Panc1 (cell line): ENCODE data around the gene ZFAND3. TPM values are rescaled to one million over a fixed set of nuclear protein-coding genes. Genes with fewer than 3 reads are reported as not detected.

Experiments used
- ATAC-seq: fragments of 200-7000 bp; cut with Tn5 transposase; 2 replicates; pipeline ENCODE4 v1.9.1; 2020; ENCODE audit warnings: mild to moderate bottlenecking, moderate library complexity
- BruUV-seq: library from RNA; stranded (reverse); fragments of 400-500 nt; replicated peaks from 2 replicates; lab custom pipeline; 2021; lab: Mats Ljungman, UMichigan
- CTCF ChIA-PET: fragments of 300-600 bp; sonication (Branson Sonifier 250); formaldehyde crosslinking; loops from one replicate; lab custom pipeline; 2022; ENCODE audit warnings: antibody characterized with exemption; lab: Charles Lee
- POLR2A ChIA-PET: fragments of 300-600 bp; sonication (Branson Sonifier 250); formaldehyde crosslinking; loops from one replicate; lab custom pipeline; 2022; ENCODE audit warnings: antibody characterized with exemption; lab: Charles Lee
- DNase-seq: peaks from one replicate; pipeline ENCODE4 v3.0.0-alpha.2; 2010; ENCODE audit warnings: low read depth, low spot score
- H3K27ac ChIP-seq: 2 replicates; pipeline ENCODE4 v1.5.1; 2011; ENCODE audit warnings: mild to moderate bottlenecking, low read length, inconsistent platforms
- H3K27me3 ChIP-seq: fragments of 200-500 bp; sonication (Bioruptor generic); 2 replicates; pipeline ENCODE4 v1.6.0; 2014; ENCODE audit warnings: low read length, inconsistent platforms; ENCODE audit not compliant: control insufficient read depth, insufficient read depth
- H3K36me3 ChIP-seq: fragments of 200-500 bp; sonication (Bioruptor generic); 2 replicates; pipeline ENCODE4 v1.5.1; 2014; ENCODE audit warnings: inconsistent platforms, mild to moderate bottlenecking, low read length, moderate library complexity; ENCODE audit not compliant: control insufficient read depth, insufficient read depth
- H3K4me1 ChIP-seq: 2 replicates; pipeline ENCODE4 v1.5.1; 2011; ENCODE audit warnings: inconsistent platforms, mild to moderate bottlenecking, low read length, moderate library complexity; ENCODE audit not compliant: control insufficient read depth, insufficient read depth
- H3K4me3 ChIP-seq, 2 experiments: 2 replicates each; pipeline ENCODE4 v1.5.1; 2011 to 2012; ENCODE audit warnings: low read depth in 2 of 2, low read length in 2 of 2, mild to moderate bottlenecking in 2 of 2, inconsistent platforms in 1 of 2, moderate library complexity in 1 of 2
- H3K9me3 ChIP-seq: fragments of 200-500 bp; sonication (Bioruptor generic); 2 replicates; pipeline ENCODE4 v1.5.1; 2014; ENCODE audit warnings: low read depth, mild to moderate bottlenecking, inconsistent platforms, low read length, moderate library complexity; ENCODE audit not compliant: control insufficient read depth, insufficient read depth
- POLR2AphosphoS5 ChIP-seq: IDR thresholded peaks from 2 replicates; pipeline ENCODE4 v1.6.1; 2012; ENCODE audit warnings: mild to moderate bottlenecking, low read depth, low read length, moderate library complexity
- SIN3A ChIP-seq: IDR thresholded peaks from 2 replicates; pipeline ENCODE4 v1.6.1; 2012; ENCODE audit warnings: low read depth, mild to moderate bottlenecking, low read length, moderate library complexity, borderline replicate concordance; ENCODE audit not compliant: insufficient read depth
- TCF7L2 ChIP-seq: IDR thresholded peaks from 2 replicates; pipeline ENCODE4 v1.6.1; 2011; ENCODE audit warnings: mild to moderate bottlenecking, low read depth, low read length, inconsistent platforms
- in situ Hi-C: cut with HindIII; loops from 2 replicates; pipeline ENCODE4 v1.10.0; 2016; ENCODE audit warnings: low sequenced_read_pairs, low pct_unique_long_range_greater_than_20kb
- intact Hi-C: fragments of 100-400 bp; cut with micrococcal nuclease; formaldehyde crosslinking; loops from one replicate; pipeline ENCODE4 v1.10.0; 2022; ENCODE audit not compliant: unreplicated experiment
- total RNA-seq: library from RNA; stranded (reverse); gene quantifications from one replicate; pipeline ENCODE4 v1.2.1, GENCODE V29; 2021; ENCODE audit not compliant: unreplicated experiment
- TF ChIP-seq, protein P1 (sequence below), 2 experiments: IDR thresholded peaks; 2 replicates each; pipeline ENCODE4 v1.6.1; 2011 to 2012; ENCODE audit warnings: low read depth in 2 of 2, control low read depth in 1 of 2, low read length in 1 of 2, mild to moderate bottlenecking in 1 of 2, moderate library complexity in 1 of 2; ENCODE audit not compliant: insufficient read depth in 1 of 2
- TF ChIP-seq, protein P2 (sequence below): fragments of 450-650 bp; IDR thresholded peaks from 2 replicates; pipeline ENCODE4 v1.5.1; 2017; ENCODE audit warnings: mild to moderate bottlenecking

ZFAND3 gene
- total RNA-seq, 1 experiment from 2014 or later: 95.9 TPM

DNA sequence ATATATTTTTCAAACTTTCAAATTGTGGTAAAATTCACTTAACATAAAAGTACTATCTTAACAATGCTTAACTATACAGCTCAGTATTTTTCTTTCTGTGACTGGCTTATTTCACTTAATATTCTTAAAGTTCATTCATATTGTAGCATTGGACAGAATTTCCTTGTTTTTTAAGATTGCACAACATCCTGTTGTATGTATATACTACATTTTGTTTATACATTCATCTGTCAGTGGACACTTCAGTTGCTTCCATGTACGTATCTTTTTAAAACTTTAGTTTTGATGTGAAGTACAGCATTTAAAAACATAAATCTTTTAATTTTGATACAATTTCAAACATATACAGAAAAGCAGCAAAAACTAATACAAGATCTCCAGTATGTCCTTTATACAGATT, 220.7 kb downstream of the ZFAND3 start:
- no peaks in the 10 kb centered on the region for H3K9me3 ChIP-seq
- ChIA-PET CTCF (no interaction called here), POLR2A (no interaction called here)
- in situ Hi-C loops: no loop called here
- H3K27me3 ChIP-seq: no peaks in the 10 kb centered on the region
- intact Hi-C loops: no loop called here
- H3K36me3 ChIP-seq: no peaks in the 10 kb centered on the region
- no peak for DNase-seq
- peaks cover 13% of the 10 kb centered on the region for H3K4me1 ChIP-seq
- H3K4me3 ChIP-seq: no peak overlapping the region
- BruUV-seq: no TSS peak
- no peak for ATAC-seq
- H3K27ac ChIP-seq: no peak overlapping the region
- TF ChIP-seq, protein P1, sequence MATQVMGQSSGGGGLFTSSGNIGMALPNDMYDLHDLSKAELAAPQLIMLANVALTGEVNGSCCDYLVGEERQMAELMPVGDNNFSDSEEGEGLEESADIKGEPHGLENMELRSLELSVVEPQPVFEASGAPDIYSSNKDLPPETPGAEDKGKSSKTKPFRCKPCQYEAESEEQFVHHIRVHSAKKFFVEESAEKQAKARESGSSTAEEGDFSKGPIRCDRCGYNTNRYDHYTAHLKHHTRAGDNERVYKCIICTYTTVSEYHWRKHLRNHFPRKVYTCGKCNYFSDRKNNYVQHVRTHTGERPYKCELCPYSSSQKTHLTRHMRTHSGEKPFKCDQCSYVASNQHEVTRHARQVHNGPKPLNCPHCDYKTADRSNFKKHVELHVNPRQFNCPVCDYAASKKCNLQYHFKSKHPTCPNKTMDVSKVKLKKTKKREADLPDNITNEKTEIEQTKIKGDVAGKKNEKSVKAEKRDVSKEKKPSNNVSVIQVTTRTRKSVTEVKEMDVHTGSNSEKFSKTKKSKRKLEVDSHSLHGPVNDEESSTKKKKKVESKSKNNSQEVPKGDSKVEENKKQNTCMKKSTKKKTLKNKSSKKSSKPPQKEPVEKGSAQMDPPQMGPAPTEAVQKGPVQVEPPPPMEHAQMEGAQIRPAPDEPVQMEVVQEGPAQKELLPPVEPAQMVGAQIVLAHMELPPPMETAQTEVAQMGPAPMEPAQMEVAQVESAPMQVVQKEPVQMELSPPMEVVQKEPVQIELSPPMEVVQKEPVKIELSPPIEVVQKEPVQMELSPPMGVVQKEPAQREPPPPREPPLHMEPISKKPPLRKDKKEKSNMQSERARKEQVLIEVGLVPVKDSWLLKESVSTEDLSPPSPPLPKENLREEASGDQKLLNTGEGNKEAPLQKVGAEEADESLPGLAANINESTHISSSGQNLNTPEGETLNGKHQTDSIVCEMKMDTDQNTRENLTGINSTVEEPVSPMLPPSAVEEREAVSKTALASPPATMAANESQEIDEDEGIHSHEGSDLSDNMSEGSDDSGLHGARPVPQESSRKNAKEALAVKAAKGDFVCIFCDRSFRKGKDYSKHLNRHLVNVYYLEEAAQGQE (IDR thresholded peaks at IDR 0.05; ENCODE audit: insufficient read depth in 1 of 2, low read depth in 2 of 2, low read length in 1 of 2): no peak

DNA sequence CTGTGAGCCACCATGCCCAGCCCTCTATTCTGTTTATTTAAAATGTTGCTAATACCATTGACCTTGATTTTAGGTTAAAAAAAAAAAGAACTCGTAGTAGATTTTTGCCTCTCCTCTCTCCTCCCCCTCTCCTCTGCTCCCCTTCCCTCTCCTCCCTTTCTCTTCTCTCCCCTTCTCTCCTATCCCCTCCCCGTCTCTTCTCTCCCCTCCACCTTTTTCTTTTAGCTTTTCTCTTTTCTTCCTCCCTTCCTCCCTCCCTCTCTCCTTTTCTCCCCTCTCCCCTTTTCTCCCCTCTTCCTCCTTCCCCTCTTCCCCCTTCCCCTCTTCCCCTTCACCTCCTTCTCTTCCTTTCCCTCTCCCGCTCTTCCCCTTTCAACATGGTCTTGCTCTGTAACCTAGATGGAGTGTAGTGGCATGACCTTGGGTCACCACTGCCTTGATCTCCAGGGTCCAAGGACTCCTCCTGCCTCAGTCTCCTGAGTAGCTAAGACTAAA, 223.8 kb downstream of the ZFAND3 start:
- Histone ChIP-seq H3K9me3 (no peaks in the 10 kb centered on the region), H3K4me1 (peaks cover 7% of the 10 kb centered on the region), H3K36me3 (no peaks in the 10 kb centered on the region), H3K4me3 (no peak overlapping the region), H3K27me3 (no peaks in the 10 kb centered on the region), H3K27ac (no peak overlapping the region)
- BruUV-seq: no TSS peak
- in situ Hi-C loops: no loop called here
- DNase-seq: no peak
- intact Hi-C loops: no loop called here
- no peak for ATAC-seq
- POLR2A ChIA-PET: no interaction called here
- CTCF ChIA-PET: no interaction called here
- TF ChIP-seq TCF7L2 (no peak), SIN3A (no peak), POLR2AphosphoS5 (no peak)
- TF ChIP-seq, protein P1 (IDR thresholded peaks at IDR 0.05; ENCODE audit: insufficient read depth in 1 of 2, low read depth in 2 of 2, low read length in 1 of 2): no peak
- TF ChIP-seq, protein P2, sequence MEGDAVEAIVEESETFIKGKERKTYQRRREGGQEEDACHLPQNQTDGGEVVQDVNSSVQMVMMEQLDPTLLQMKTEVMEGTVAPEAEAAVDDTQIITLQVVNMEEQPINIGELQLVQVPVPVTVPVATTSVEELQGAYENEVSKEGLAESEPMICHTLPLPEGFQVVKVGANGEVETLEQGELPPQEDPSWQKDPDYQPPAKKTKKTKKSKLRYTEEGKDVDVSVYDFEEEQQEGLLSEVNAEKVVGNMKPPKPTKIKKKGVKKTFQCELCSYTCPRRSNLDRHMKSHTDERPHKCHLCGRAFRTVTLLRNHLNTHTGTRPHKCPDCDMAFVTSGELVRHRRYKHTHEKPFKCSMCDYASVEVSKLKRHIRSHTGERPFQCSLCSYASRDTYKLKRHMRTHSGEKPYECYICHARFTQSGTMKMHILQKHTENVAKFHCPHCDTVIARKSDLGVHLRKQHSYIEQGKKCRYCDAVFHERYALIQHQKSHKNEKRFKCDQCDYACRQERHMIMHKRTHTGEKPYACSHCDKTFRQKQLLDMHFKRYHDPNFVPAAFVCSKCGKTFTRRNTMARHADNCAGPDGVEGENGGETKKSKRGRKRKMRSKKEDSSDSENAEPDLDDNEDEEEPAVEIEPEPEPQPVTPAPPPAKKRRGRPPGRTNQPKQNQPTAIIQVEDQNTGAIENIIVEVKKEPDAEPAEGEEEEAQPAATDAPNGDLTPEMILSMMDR: no peak
